Measurements from ENCODE around the gene CAPN6.

CAPN6 gene

DNA sequence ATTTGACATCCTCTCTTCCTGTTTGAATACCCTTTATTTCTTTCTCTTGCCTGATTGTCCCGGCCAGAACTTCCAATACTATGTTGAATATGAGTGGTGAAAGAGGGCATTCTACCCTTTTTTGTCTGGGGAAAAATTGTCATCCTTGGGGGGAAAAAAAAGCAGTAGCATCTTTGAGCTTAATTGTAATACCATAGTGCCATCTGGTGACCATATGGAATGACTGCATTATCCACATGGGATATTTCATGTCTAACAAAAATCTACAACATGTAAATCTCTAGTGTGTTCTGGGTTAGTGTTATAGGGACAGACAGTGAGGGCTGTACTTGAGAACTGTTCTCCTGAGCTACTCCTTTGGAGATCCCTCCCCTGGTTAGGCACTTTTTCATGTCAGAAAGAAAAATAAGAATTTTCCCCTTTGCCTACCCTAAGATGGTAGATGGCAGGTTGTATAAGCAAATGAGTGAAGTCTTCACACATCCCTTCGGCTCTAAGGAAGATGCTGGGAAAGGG is 26.0 kb downstream of the CAPN6 start:
- CTCF ChIA-PET: interaction anchor here (0.6 to 1.0 kb wide), 4 partner anchors 12 to 265 kb away, joined by 3 to 16 read pairs (median 3); no protein-coding TSS in a partner anchor
- POLR2A ChIA-PET (ENCODE audit: low non-redundant PET): no interaction called here
- no peak overlapping the region for H3K27ac ChIP-seq
- peak; percentile 17 for DNase-seq (ENCODE audit: low spot score)
- TF ChIP-seq, protein P1, sequence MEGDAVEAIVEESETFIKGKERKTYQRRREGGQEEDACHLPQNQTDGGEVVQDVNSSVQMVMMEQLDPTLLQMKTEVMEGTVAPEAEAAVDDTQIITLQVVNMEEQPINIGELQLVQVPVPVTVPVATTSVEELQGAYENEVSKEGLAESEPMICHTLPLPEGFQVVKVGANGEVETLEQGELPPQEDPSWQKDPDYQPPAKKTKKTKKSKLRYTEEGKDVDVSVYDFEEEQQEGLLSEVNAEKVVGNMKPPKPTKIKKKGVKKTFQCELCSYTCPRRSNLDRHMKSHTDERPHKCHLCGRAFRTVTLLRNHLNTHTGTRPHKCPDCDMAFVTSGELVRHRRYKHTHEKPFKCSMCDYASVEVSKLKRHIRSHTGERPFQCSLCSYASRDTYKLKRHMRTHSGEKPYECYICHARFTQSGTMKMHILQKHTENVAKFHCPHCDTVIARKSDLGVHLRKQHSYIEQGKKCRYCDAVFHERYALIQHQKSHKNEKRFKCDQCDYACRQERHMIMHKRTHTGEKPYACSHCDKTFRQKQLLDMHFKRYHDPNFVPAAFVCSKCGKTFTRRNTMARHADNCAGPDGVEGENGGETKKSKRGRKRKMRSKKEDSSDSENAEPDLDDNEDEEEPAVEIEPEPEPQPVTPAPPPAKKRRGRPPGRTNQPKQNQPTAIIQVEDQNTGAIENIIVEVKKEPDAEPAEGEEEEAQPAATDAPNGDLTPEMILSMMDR (conservative IDR thresholded peaks at IDR 0.05; ENCODE audit: low read depth): peak; percentile 36

GRCh38 chrX:111216293-111216801 is 53.9 kb downstream of the CAPN6 start:
- no peak overlapping the region for H3K27ac ChIP-seq
- DNase-seq (ENCODE audit: low spot score): no peak
- CTCF ChIA-PET: no interaction called here
- TF ChIP-seq, protein P1 (conservative IDR thresholded peaks at IDR 0.05; ENCODE audit: low read depth): no peak
- POLR2A ChIA-PET (ENCODE audit: low non-redundant PET): no interaction called here

DNA sequence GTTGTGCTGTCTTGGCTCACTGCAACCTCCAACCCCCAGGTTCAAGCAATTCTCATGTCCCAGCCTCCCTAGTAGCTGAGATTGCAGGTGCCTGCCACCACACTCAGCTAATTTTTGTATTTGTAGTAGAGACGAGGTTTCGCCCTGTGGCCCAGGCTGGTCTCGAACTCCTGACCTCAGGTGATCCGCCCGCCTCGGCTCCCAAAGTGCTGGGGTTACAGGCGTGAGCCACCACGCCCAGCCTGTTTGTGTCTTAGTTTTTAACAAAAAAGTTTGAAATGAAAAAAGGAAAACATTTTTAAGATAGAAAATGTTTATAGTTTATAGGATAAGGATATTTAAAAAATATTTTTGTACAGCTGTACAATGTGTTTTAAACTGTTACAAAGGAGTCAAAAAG is 62.4 kb downstream of the CAPN6 start:
- TF ChIP-seq, protein P1 (conservative IDR thresholded peaks at IDR 0.05; ENCODE audit: low read depth): no peak

GRCh38 chrX:111200327-111200726 is 70.0 kb downstream of the CAPN6 start:
- H3K27ac ChIP-seq: no peak overlapping the region
- CTCF ChIA-PET: no interaction called here
- POLR2A ChIA-PET (ENCODE audit: low non-redundant PET): no interaction called here
- DNase-seq (ENCODE audit: low spot score): no peak
- TF ChIP-seq, protein P1 (conservative IDR thresholded peaks at IDR 0.05; ENCODE audit: low read depth): no peak

More for the DNA sequence above, 62.4 kb downstream of the CAPN6 start:
- H3K27ac ChIP-seq: no peak overlapping the region
- DNase-seq (ENCODE audit: low spot score): no peak
- CTCF ChIA-PET: no interaction called here
- POLR2A ChIA-PET (ENCODE audit: low non-redundant PET): no interaction called here

DNA sequence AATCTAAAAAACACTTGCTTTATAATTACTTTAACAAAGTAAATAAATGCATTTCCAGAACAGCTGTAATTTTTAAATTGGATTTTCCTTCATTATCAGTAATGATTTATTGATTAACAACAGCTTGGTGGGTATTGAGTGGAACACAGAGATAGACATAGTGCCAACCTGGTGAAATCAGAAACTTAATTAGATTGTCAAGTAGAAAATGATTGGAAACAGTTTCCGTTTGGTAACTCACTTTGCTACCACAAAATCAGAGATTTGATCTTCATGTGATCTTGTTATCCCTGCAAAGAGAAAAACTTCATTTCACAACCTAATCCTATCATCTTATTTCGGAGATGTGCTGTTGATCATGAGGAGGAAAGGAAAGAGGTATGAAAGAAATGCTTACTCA is 70.8 kb downstream of the CAPN6 start:
- POLR2A ChIA-PET (ENCODE audit: low non-redundant PET): no interaction called here
- CTCF ChIA-PET: no interaction called here
- TF ChIP-seq, protein P1 (conservative IDR thresholded peaks at IDR 0.05; ENCODE audit: low read depth): no peak
- no peak overlapping the region for H3K27ac ChIP-seq
- DNase-seq (ENCODE audit: low spot score): no peak
